Neuronal stem cell (in vitro differentiated cells): Measurements from ENCODE around the gene SS18L1.

ENCODE experiments used
- DNase-seq: peaks from one replicate; pipeline ENCODE4 v3.0.0-alpha.2; 2013; ENCODE audit warnings: low spot score
- H2AFZ ChIP-seq: one replicate; pipeline ENCODE4 v1.6.1; 2013; ENCODE audit warnings: mild to moderate bottlenecking, low read length, inconsistent platforms
- H2AK5ac ChIP-seq: 2 replicates; pipeline ENCODE4 v1.6.1; 2013; ENCODE audit warnings: low read depth, mild to moderate bottlenecking, inconsistent platforms, low read length, moderate library complexity, mixed read lengths
- H2BK120ac ChIP-seq: 2 replicates; pipeline ENCODE4 v1.6.1; 2013; ENCODE audit warnings: low read depth, mild to moderate bottlenecking, inconsistent platforms, low read length, moderate library complexity, mixed read lengths
- H2BK12ac ChIP-seq: one replicate; pipeline ENCODE4 v1.6.1; 2013; ENCODE audit warnings: low read length, inconsistent platforms
- H2BK15ac ChIP-seq: 2 replicates; pipeline ENCODE4 v1.6.1; 2013; ENCODE audit warnings: mild to moderate bottlenecking, low read length, inconsistent platforms, mixed read lengths
- H2BK5ac ChIP-seq: one replicate; pipeline ENCODE4 v1.6.1; 2013; ENCODE audit warnings: inconsistent platforms, mild to moderate bottlenecking, low read length, moderate library complexity
- H3K14ac ChIP-seq: one replicate; pipeline ENCODE4 v1.6.1; 2013; ENCODE audit warnings: low read length, inconsistent platforms
- H3K18ac ChIP-seq: 2 replicates; pipeline ENCODE4 v1.6.1; 2013; ENCODE audit warnings: low read length, inconsistent platforms
- H3K23ac ChIP-seq: 2 replicates; pipeline ENCODE4 v1.6.1; 2013; ENCODE audit warnings: low read depth, mild to moderate bottlenecking, mixed read lengths, low read length, inconsistent platforms; ENCODE audit not compliant: poor library complexity
- H3K27ac ChIP-seq: replicated peaks from 3 replicates; pipeline ENCODE4 v1.5.1; 2013; ENCODE audit warnings: low read length, inconsistent platforms
- H3K27me3 ChIP-seq, 3 experiments: 2 replicates each; pipeline ENCODE4 v1.6.1; 2013; ENCODE audit warnings: low read length in 3 of 3, mild to moderate bottlenecking in 2 of 3, inconsistent platforms in 1 of 3, low read depth in 1 of 3, mixed read lengths in 1 of 3, moderate library complexity in 1 of 3; ENCODE audit not compliant: control insufficient read depth in 3 of 3, insufficient read depth in 3 of 3
- H3K36me3 ChIP-seq, 2 donors: replicated peaks in 1 of 2; 2 replicates each; pipeline ENCODE4 v1.6.1; 2013; ENCODE audit warnings: low read length in 2 of 2; ENCODE audit not compliant: control insufficient read depth in 2 of 2, insufficient read depth in 2 of 2
- H3K4ac ChIP-seq: 2 replicates; pipeline ENCODE4 v1.6.1; 2013; ENCODE audit warnings: inconsistent platforms, mild to moderate bottlenecking, low read length, moderate library complexity
- H3K4me1 ChIP-seq, 2 donors: 1 replicate in 1 of 2; 2 replicates in 1 of 2; pipeline ENCODE4 v1.6.1; 2013; ENCODE audit warnings: low read length in 2 of 2, low read depth in 1 of 2; ENCODE audit not compliant: control insufficient read depth in 2 of 2, insufficient read depth in 1 of 2
- H3K4me2 ChIP-seq: one replicate; pipeline ENCODE4 v1.6.1; 2013; ENCODE audit warnings: mild to moderate bottlenecking, low read length, inconsistent platforms; ENCODE audit not compliant: insufficient read depth, poor library complexity, severe bottlenecking
- H3K4me3 ChIP-seq, 2 donors: 2 replicates each; pipeline ENCODE4 v1.5.1; 2013; ENCODE audit warnings: low read length in 2 of 2, mild to moderate bottlenecking in 2 of 2, inconsistent platforms in 1 of 2, moderate library complexity in 1 of 2
- H3K79me1 ChIP-seq: one replicate; pipeline ENCODE4 v1.6.1; 2013; ENCODE audit warnings: low read depth, mild to moderate bottlenecking, inconsistent platforms, low read length, moderate library complexity
- H3K9ac ChIP-seq: one replicate; pipeline ENCODE4 v1.6.1; 2013; ENCODE audit warnings: mild to moderate bottlenecking, low read depth, low read length, inconsistent platforms; ENCODE audit not compliant: poor library complexity
- H3K9me3 ChIP-seq, 2 donors: replicated peaks in 1 of 2; 2 replicates each; pipeline versions ENCODE3 to v1.6.1; 2013; ENCODE audit warnings: low read length in 2 of 2, mild to moderate bottlenecking in 2 of 2, inconsistent platforms in 1 of 2, low read depth in 1 of 2, mixed read lengths in 1 of 2, moderate library complexity in 1 of 2; ENCODE audit not compliant: control insufficient read depth in 2 of 2, insufficient read depth in 1 of 2
- H4K8ac ChIP-seq: one replicate; pipeline ENCODE4 v1.6.1; 2013; ENCODE audit warnings: low read depth, mild to moderate bottlenecking, inconsistent platforms, low read length, moderate library complexity
- H4K91ac ChIP-seq: one replicate; pipeline ENCODE4 v1.6.1; 2013; ENCODE audit warnings: low read length, low read depth, mild to moderate bottlenecking, inconsistent platforms; ENCODE audit not compliant: poor library complexity
- WGBS, 2 donors: extraction: QIAGEN DNeasy Blood & Tissue Kit; methylation state at CpG; one replicate each; pipeline ENCODE4 v1.1.7; 2013; ENCODE audit warnings: missing lambda C conversion rate in 2 of 2, mixed read lengths in 1 of 2; ENCODE audit not compliant: insufficient read length in 2 of 2, insufficient replicate concordance in 1 of 2; ENCODE audit errors: extremely low coverage in 2 of 2; 5-methylcytosine and 5-hydroxymethylcytosine counted together

Gene SS18L1

GRCh38 chr20:62219992-62220665, 76.6 kb downstream of the SS18L1 start, which contains the start of gene HRH3:
Gene HRH3, minus strand, starts transcription at chr20:62220278. Its CDS starts 308 bp downstream, at chr20:62219970.
- Histone ChIP-seq H3K4ac (no peak within 1 kb of the TSS), H3K79me1 (no peaks in the 10 kb centered on the region), H2BK120ac (no peak within 1 kb of the TSS), H3K27me3 (peaks cover 7 to 74% (median 34%) of the 10 kb centered on the region in 3 experiments), H4K91ac (no peak within 1 kb of the TSS), H3K4me3 (peak within 1 kb of the TSS; percentile 45 to 73), H4K8ac (no peak within 1 kb of the TSS), H2BK5ac (no peak within 1 kb of the TSS), H3K18ac (peak within 1 kb of the TSS; percentile 48), H3K23ac (peak within 1 kb of the TSS; percentile 89), H2AFZ (peak within 1 kb of the TSS; percentile 85), H3K9me3 (peaks cover 0 to 2% of the 10 kb centered on the region in 2 donors), H2BK12ac (peak within 1 kb of the TSS; percentile 41), H3K4me2 (peak within 1 kb of the TSS; percentile 84), H3K27ac (no peak within 1 kb of the TSS), H2AK5ac (no peak within 1 kb of the TSS), H3K4me1 (peaks cover 22 to 31% of the 10 kb centered on the region in 2 donors), H2BK15ac (no peak within 1 kb of the TSS), H3K14ac (no peak within 1 kb of the TSS), H3K36me3 (no peaks in the 10 kb centered on the region), H3K9ac (peak within 1 kb of the TSS; percentile 21)
- no CpG with 5 or more reads among the region's 84 CpGs for WGBS, 2 donors
- peak; percentile 78 for DNase-seq

- no peak overlapping the region for H2AFZ ChIP-seq
- no peak overlapping the region for H3K4me3 ChIP-seq
- H2BK15ac ChIP-seq: no peak overlapping the region
- peak overlapping the region; percentile 41 for H2BK12ac ChIP-seq
- no peaks in the 10 kb centered on the region for H3K79me1 ChIP-seq
- H3K36me3 ChIP-seq: no peaks in the 10 kb centered on the region
- H3K27me3 ChIP-seq: peaks cover 7 to 82% (median 34%) of the 10 kb centered on the region in 3 experiments
- H3K27ac ChIP-seq: no peak overlapping the region
- H2BK5ac ChIP-seq: no peak overlapping the region
- peaks cover 0 to 2% of the 10 kb centered on the region in 2 donors for H3K9me3 ChIP-seq
- H3K4me1 ChIP-seq: peaks cover 22 to 31% of the 10 kb centered on the region in 2 donors
- peak overlapping the region; percentile 89 for H3K23ac ChIP-seq
- no peak overlapping the region for H3K14ac ChIP-seq
- no peak overlapping the region for H4K8ac ChIP-seq
- H2AK5ac ChIP-seq: no peak overlapping the region
- no CpG with 5 or more reads among the region's 46 CpGs for WGBS, 2 donors
- peak overlapping the region; percentile 25 for H3K4me2 ChIP-seq
- no peak overlapping the region for H3K4ac ChIP-seq
- no peak overlapping the region for H4K91ac ChIP-seq
- no peak for DNase-seq
- peak overlapping the region; percentile 48 for H3K18ac ChIP-seq
- H2BK120ac ChIP-seq: no peak overlapping the region
- H3K9ac ChIP-seq: peak overlapping the region; percentile 3
Observed at GRCh38 chr20:62220666-62221568, 77.3 kb downstream of the SS18L1 start.

GRCh38 chr20:62222266-62222850, 78.8 kb downstream of the SS18L1 start:
- no peak for DNase-seq
- Histone ChIP-seq H2BK15ac (no peak overlapping the region), H2BK5ac (no peak overlapping the region)

More at GRCh38 chr20:62222266-62222850, 78.8 kb downstream of the SS18L1 start:
- Histone ChIP-seq H2AFZ (no peak overlapping the region), H3K4me2 (no peak overlapping the region), H3K27me3 (peaks cover 7 to 91% (median 34%) of the 10 kb centered on the region in 3 experiments), H3K9ac (no peak overlapping the region), H3K18ac (peak overlapping the region; percentile 57), H3K4me1 (peaks cover 22 to 31% of the 10 kb centered on the region in 2 donors), H4K8ac (no peak overlapping the region), H3K36me3 (no peaks in the 10 kb centered on the region), H3K27ac (no peak overlapping the region), H3K9me3 (peaks cover 0 to 2% of the 10 kb centered on the region in 2 donors), H3K79me1 (no peaks in the 10 kb centered on the region), H4K91ac (no peak overlapping the region), H3K4me3 (no peak overlapping the region), H2BK12ac (peak overlapping the region; percentile 41), H3K4ac (no peak overlapping the region), H3K23ac (peak overlapping the region; percentile 65), H2AK5ac (peak overlapping the region; percentile 81), H2BK120ac (no peak overlapping the region), H3K14ac (peak overlapping the region; percentile 71)
- no CpG with 5 or more reads among the region's 18 CpGs for WGBS, 2 donors
